Measurements from ENCODE around the gene ABL2.

DNA sequence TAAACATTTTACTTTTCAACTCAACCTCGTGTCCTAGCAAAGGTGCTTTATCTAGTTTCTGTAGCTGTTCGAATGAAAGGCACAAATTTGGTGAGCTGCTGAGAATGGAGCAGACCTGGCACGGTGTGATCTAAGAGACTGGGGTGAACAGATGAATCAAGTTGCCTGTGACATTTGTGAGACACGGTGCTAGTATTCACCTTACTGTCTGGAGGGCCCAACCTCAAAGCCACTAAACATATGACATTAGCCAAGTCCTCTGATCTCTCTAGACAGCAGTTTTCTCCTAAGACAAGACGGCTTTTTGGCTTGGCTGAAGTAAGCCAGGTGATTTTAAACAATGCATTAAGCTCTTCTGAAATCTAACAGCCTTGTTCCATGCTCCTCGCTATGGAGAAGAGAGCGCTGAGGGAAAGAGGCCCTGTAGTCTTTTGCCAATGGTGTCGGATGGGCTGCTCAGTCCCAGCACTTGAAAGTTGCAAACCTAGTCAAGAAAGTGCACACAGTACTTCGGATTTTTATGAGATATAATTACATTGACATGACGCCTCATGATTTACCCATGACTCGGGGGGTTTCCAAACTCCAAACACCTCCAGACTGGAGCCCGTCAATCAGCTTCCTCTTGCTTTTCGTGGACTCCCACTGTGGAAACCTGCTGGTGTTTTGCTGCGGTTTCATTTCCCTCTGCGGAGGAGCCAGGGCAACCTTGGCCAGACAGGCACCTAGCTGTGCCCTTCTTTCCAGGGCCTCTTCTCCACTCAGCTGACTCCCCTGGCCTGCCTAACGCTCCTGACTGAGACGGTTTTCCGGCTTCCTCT is 148.4 kb downstream of the ABL2 start:
- TF ChIP-seq POLR2AphosphoS5 (IDR thresholded peaks at IDR 0.05; ENCODE audit: insufficient read depth, low read depth, low read length) (no peak), EZH2 (IDR thresholded peaks at IDR 0.05; ENCODE audit: borderline replicate concordance, low read depth, low read length, severe bottlenecking) (no peak), POLR2A (IDR thresholded peaks at IDR 0.05; ENCODE audit: low read depth, low read length) (no peak), MYC (IDR thresholded peaks at IDR 0.05; ENCODE audit: low read depth, low read length) (no peak), FOS (IDR thresholded peaks at IDR 0.05; ENCODE audit: borderline replicate concordance, insufficient read depth, low read length) (no peak), JUN (IDR thresholded peaks at IDR 0.05; ENCODE audit: borderline replicate concordance, insufficient read depth, insufficient read length, low read depth) (no peak)
- TF ChIP-seq, protein P1, sequence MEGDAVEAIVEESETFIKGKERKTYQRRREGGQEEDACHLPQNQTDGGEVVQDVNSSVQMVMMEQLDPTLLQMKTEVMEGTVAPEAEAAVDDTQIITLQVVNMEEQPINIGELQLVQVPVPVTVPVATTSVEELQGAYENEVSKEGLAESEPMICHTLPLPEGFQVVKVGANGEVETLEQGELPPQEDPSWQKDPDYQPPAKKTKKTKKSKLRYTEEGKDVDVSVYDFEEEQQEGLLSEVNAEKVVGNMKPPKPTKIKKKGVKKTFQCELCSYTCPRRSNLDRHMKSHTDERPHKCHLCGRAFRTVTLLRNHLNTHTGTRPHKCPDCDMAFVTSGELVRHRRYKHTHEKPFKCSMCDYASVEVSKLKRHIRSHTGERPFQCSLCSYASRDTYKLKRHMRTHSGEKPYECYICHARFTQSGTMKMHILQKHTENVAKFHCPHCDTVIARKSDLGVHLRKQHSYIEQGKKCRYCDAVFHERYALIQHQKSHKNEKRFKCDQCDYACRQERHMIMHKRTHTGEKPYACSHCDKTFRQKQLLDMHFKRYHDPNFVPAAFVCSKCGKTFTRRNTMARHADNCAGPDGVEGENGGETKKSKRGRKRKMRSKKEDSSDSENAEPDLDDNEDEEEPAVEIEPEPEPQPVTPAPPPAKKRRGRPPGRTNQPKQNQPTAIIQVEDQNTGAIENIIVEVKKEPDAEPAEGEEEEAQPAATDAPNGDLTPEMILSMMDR (IDR thresholded peaks at IDR 0.05; ENCODE audit: extremely low read depth in 1 of 2, insufficient read depth in 1 of 2, low read depth in 1 of 2, low read length in 2 of 2), result no peak

Data from endothelial cell of umbilical vein (primary cell).